Breast epithelium (tissue), 4 donors: ENCODE data around the gene TMEM178B. TPM values are rescaled to one million over a fixed set of nuclear protein-coding genes. Genes with fewer than 3 reads are reported as not detected.

ENCODE experiments used
- DNase-seq, 2 donors: peaks; one replicate each; pipeline ENCODE4 v3.0.0-alpha.2; 2019; ENCODE audit warnings: low spot score in 2 of 2
- H3K27ac ChIP-seq, 2 donors: fragments of 200-600 bp; sonication (generic) in 1 of 2; one replicate each; pipeline ENCODE4 v1.5.1; 2016 to 2019; ENCODE audit warnings: mild to moderate bottlenecking in 1 of 2
- H3K27me3 ChIP-seq, 2 donors: fragments of 200-600 bp; sonication (generic) in 1 of 2; one replicate each; pipeline versions ENCODE4 v1.5.1 to v1.6.0; 2017 to 2019; ENCODE audit warnings: control low read depth in 1 of 2, mild to moderate bottlenecking in 1 of 2
- H3K36me3 ChIP-seq: fragments of 200-600 bp; one replicate; pipeline ENCODE4 v1.5.1; 2019
- H3K4me1 ChIP-seq, 2 donors: fragments of 200-600 bp; sonication (generic); one replicate each; pipeline ENCODE4 v1.5.1; 2016 to 2019; ENCODE audit warnings: control low read depth in 1 of 2
- H3K4me3 ChIP-seq, 3 donors: fragments of 200-600 bp; sonication (generic); 1 replicate in 2 of 3; 2 replicates in 1 of 3; pipeline ENCODE4 v1.5.1; 2016 to 2019; ENCODE audit warnings: mild to moderate bottlenecking in 3 of 3, moderate library complexity in 2 of 3
- H3K9me3 ChIP-seq, 2 donors: fragments of 200-600 bp; sonication (generic) in 1 of 2; one replicate each; pipeline ENCODE4 v1.5.1; 2016 to 2019; ENCODE audit warnings: control low read depth in 1 of 2
- CTCF ChIP-seq, 3 donors: fragments of 450-650 bp; IDR thresholded peaks; one replicate each; pipeline ENCODE4 v1.5.1; 2016 to 2017; ENCODE audit warnings: antibody characterized with exemption in 3 of 3, mild to moderate bottlenecking in 3 of 3, moderate library complexity in 3 of 3
- POLR2A ChIP-seq: fragments of 450-650 bp; IDR thresholded peaks from one replicate; pipeline ENCODE4 v1.6.1; 2016; ENCODE audit warnings: antibody characterized with exemption, mild to moderate bottlenecking, moderate library complexity
- POLR2AphosphoS5 ChIP-seq, 3 donors: sonication (generic); formaldehyde crosslinking; IDR thresholded peaks; one replicate each; pipeline ENCODE4 v1.6.1; 2017; ENCODE audit warnings: antibody characterized with exemption in 3 of 3
- intact Hi-C: fragments of 100-400 bp; cut with DNase I; formaldehyde crosslinking; loops from one replicate; pipeline ENCODE4 v1.15.1; 2023; ENCODE audit warnings: low total_unique reads
- total RNA-seq, 3 donors: library from RNA; depleted of rRNA; stranded (reverse); fragments of >200 nt; gene quantifications; one replicate each; pipeline ENCODE4 v1.1.0, GENCODE V29; 2016

The TMEM178B gene
- total RNA-seq, 3 donors from 2014 or later = 0.33 to 0.88 (median 0.64) TPM

- Histone ChIP-seq H3K36me3 (no peaks in the 10 kb centered on the region), H3K9me3 (no peaks in the 10 kb centered on the region), H3K4me3 (no peak overlapping the region), H3K4me1 (no peaks in the 10 kb centered on the region), H3K27me3 (no peaks in the 10 kb centered on the region), H3K27ac (no peak overlapping the region)
- TF ChIP-seq POLR2A (no peak), CTCF (IDR thresholded peaks at IDR 0.05) (no peak), POLR2AphosphoS5 (IDR thresholded peaks at IDR 0.05) (no peak)
- no peak for DNase-seq
- intact Hi-C loops = loop anchor here (1.0 kb wide), 1 partner anchor 9 kb away; no protein-coding TSS in a partner anchor
These were observed 128.7 kb downstream of the TMEM178B start for GRCh38 chr7:141202535-141202934.

- Histone ChIP-seq H3K4me3 (no peak overlapping the region), H3K4me1 (no peaks in the 10 kb centered on the region), H3K9me3 (no peaks in the 10 kb centered on the region), H3K27me3 (no peaks in the 10 kb centered on the region), H3K27ac (no peak overlapping the region), H3K36me3 (no peaks in the 10 kb centered on the region)
- TF ChIP-seq POLR2A = no peak
- no peak for TF ChIP-seq POLR2AphosphoS5 (IDR thresholded peaks at IDR 0.05)
- intact Hi-C loops = no loop called here
- no peak for DNase-seq
These were observed 129.3 kb downstream of the TMEM178B start for GRCh38 chr7:141203177-141203576.

- intact Hi-C loops = no loop called here
- Histone ChIP-seq H3K4me1 (no peaks in the 10 kb centered on the region), H3K27me3 (no peaks in the 10 kb centered on the region), H3K27ac (no peak overlapping the region), H3K9me3 (no peaks in the 10 kb centered on the region), H3K4me3 (no peak overlapping the region), H3K36me3 (no peaks in the 10 kb centered on the region)
- no peak for TF ChIP-seq CTCF (IDR thresholded peaks at IDR 0.05)
- TF ChIP-seq POLR2AphosphoS5 (IDR thresholded peaks at IDR 0.05) = no peak
- no peak for TF ChIP-seq POLR2A
- DNase-seq = no peak
These were observed 129.7 kb downstream of the TMEM178B start for GRCh38 chr7:141203586-141203985.

GRCh38 chr7:141207661-141208060 is 133.8 kb downstream of the TMEM178B start:
- no peaks in the 10 kb centered on the region for H3K27me3 ChIP-seq
- H3K36me3 ChIP-seq = no peaks in the 10 kb centered on the region
- DNase-seq = no peak
- H3K4me1 ChIP-seq = no peaks in the 10 kb centered on the region
- intact Hi-C loops = no loop called here
- H3K4me3 ChIP-seq = no peak overlapping the region
- TF ChIP-seq POLR2AphosphoS5 (IDR thresholded peaks at IDR 0.05) (no peak), POLR2A (no peak), CTCF (IDR thresholded peaks at IDR 0.05) (no peak)
- no peak overlapping the region for H3K27ac ChIP-seq
- no peaks in the 10 kb centered on the region for H3K9me3 ChIP-seq

- Histone ChIP-seq H3K4me3 (no peak overlapping the region), H3K27me3 (no peaks in the 10 kb centered on the region), H3K36me3 (no peaks in the 10 kb centered on the region), H3K27ac (no peak overlapping the region), H3K4me1 (no peaks in the 10 kb centered on the region), H3K9me3 (no peaks in the 10 kb centered on the region)
- intact Hi-C loops = no loop called here
- TF ChIP-seq CTCF (IDR thresholded peaks at IDR 0.05) (no peak), POLR2AphosphoS5 (IDR thresholded peaks at IDR 0.05) (no peak), POLR2A (no peak)
- no peak for DNase-seq
These were observed 134.7 kb downstream of the TMEM178B start for GRCh38 chr7:141208539-141208938.

GRCh38 chr7:141209454-141209853 is 135.6 kb downstream of the TMEM178B start:
- Histone ChIP-seq H3K9me3 (no peaks in the 10 kb centered on the region), H3K4me3 (no peak overlapping the region), H3K4me1 (no peaks in the 10 kb centered on the region), H3K36me3 (no peaks in the 10 kb centered on the region), H3K27ac (no peak overlapping the region), H3K27me3 (no peaks in the 10 kb centered on the region)
- DNase-seq = no peak
- intact Hi-C loops = no loop called here
- TF ChIP-seq POLR2AphosphoS5 (IDR thresholded peaks at IDR 0.05) (no peak), CTCF (IDR thresholded peaks at IDR 0.05) (no peak), POLR2A (no peak)
